NCI-H1930 (cell line): ENCODE results near the gene CA14.
"Not testable (repeated sequence)": the region's sequence is repeated elsewhere in the genome, so short reads cannot be mapped to it uniquely, and the experiment has no call there.

Experiments used
- DNase-seq, 2 experiments: peaks; one replicate each; lab custom pipeline; 2025; lab: John Stamatoyannopoulos, UW

The CA14 gene

GRCh38 chr1:150257624-150258585 is at the start of gene CA14:
TSS of gene CA14 (plus strand) at chr1:150257774. CDS start at chr1:150258129, 355 bp downstream.
- DNase-seq = no peak

DNA sequence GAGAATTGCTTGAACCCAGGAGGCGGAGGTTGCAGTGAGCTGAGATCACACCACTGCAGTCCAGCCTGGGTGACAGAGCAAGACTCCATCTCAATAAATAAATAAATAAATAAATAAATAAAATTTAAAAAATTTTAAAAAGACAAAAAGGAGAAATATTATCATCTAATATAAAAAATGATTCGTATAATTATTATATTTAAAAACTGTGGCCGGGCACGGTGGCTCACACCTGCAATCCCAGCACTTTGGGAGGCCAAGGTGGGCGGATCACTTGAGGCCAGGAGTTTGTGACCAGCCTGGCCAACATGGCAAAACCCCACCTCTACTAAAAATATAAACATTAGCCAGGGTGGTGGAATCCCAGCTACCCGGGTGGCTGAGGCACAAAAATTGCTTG is 49.1 kb upstream of the CA14 start:
- DNase-seq = not testable (repeated sequence)

- DNase-seq = no peak
Observed at GRCh38 chr1:150210091-150210490, 47.5 kb upstream of the CA14 start.

DNA sequence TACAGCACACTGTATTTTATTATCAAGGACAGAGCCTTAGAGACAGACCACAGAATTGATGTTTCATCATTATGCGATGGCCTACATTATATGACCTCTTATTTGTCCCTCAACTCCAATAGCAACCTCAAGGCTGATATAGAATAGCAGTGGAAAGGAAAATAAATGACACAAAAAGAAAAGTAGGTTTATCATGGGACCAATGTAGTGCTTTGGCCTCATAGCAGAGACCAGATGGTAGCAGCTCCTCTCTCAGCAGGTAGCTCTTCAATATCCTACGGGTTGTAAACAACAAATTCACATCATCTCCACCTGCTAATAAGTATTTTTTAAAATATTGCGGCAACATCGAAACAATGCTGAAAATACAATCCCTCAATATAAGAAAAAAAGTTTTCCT is 46.9 kb upstream of the CA14 start:
- DNase-seq = no peak

- DNase-seq = no peak
Observed at GRCh38 chr1:150212070-150212469, 45.5 kb upstream of the CA14 start.

DNA sequence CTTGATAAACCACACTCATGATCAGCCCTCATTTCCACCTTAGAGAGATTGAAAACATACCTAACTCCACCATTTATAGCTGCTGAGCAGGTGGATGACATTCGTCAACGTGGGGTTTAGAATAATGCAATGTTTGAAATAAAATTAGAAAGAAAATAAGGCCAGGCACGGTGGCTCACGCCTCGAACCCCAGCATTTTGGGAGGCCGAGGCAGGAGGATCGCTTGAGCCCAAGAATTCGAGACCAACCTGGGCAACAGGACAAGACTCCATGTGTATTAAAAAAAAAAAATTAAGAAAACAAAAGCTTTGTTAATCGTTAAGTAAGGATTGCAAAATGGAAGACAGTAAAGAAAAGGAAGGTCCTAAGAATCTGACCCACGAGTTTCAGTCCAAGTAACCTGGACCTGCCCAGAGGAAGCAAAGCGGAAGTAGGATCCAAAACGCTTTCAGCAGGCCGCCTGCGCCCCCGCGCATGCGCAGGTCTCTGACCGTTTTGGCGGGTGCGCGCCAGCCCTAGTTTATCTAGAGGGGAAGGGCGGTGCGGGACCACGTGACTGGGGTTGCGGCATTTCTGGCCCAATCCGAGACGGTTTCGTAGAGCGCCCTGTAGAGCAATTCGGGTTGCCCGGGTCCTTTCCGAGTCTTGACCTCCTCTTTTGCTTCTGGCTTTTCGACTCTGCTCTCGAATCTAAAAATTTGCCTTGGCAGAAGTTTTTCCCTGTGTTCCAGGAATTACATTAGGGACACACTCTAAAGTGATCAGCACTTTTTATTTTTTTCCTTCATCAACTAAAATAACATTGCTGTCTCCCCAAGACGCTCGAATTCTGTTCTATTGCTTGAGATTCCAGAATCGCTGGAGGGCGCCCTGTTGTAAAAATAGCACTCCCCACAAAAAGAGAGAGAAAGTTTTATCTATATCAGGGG is 44.1 kb upstream of the CA14 start:
- no peak for DNase-seq

- DNase-seq = not testable (repeated sequence)
Observed at GRCh38 chr1:150214099-150214756, 43.3 kb upstream of the CA14 start.

DNA sequence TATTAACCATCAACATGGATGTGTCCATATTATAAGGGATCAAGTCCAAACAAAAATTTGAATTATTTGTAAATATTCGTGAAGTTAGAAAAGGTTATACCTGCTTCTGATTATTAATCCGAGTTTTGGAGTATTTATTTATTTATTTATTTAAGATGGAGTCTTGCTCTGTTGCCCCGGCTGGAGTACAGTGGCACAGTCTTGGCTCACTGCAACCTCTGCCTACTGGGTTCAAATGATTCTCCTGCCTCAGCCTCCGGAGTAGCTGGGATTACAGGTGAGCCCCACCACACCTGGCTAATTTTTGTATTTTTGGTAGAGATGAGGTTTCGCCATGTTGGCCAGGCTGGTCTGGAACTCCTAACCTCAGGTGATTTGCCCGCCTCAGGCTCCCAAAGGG is 41.7 kb upstream of the CA14 start:
- DNase-seq = not testable (repeated sequence)

DNA sequence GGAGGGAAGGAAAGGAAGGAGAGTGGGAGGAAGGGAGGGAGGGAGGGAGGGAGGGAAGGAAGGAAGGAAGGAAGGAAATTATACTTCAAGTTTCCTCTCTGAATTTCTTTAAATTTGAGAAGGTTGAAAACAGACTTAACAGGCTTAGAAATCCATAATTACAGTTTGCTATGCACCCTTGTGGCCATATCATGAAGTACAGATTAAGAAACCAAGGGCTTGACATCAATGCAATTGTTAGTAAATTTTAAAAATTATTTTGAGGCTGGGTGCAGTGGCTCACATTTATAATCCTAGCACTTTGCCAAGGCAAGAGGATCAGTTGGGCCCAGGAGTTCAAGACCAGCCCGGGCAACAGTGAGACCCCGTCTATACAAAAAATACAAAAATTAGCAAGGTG is 36.0 kb upstream of the CA14 start:
- DNase-seq = no peak

DNA sequence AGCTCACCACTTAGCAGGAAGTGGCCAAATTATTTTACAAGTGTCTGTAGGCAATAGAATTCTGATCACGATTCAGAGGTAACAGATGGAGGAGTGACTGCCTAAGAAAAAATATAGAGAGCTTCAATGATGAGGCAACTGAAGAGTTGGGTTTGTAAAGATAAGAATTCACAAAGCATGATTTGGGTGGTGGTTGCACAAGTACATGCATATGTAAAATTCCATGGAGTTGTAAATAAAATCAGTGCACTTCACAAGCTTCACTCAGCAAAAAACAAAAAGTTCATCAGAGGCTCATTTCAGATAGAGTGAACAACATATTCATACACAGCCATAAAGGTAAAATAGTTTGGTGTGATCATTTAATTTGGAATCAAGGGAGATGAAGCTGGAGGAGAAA is 32.6 kb upstream of the CA14 start:
- no peak for DNase-seq

DNA sequence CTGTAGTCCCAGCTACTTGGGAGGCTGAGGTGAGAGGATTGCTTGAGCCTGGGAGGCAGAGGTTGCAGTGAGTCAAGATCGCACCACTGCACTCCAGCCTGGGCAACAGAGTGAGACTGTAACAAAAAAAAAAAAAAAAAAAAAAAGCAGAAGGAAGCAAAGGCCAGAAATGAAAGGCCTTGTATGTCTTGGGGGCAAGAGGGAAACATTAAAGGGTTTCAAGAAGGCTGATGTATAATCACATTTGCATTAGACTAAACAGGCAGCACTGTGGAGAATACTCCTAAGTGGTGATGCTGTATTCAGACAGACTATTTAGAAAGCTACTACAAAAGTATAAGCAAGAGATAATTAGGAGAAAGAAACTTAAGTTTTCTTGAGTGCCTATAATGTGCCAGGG is 32.0 kb upstream of the CA14 start:
- DNase-seq = no peak

GRCh38 chr1:150226486-150226885 is 31.1 kb upstream of the CA14 start:
- no peak for DNase-seq

DNA sequence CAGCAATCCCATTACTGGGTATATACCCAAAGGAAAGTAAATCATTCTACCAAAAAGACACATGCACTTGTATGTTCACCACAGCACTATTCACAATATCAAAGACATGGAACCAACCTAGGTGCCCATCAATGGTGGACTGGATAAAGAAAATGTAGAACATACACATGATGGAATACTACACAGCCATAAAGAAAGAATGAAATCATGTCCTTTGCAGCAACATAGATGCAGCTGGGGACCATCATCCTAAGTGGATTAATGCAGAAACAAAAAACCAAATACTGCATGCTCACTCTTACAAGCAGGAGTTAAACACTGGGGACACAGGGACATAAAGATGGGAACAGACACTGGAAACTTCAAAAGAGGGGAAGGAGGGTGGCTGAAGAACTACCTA is 30.3 kb upstream of the CA14 start:
- no peak for DNase-seq

GRCh38 chr1:150228246-150228645 is 29.3 kb upstream of the CA14 start:
- not testable (repeated sequence) for DNase-seq

GRCh38 chr1:150232921-150233320 is 24.7 kb upstream of the CA14 start:
- DNase-seq = not testable (repeated sequence)

- DNase-seq = no peak
Observed at GRCh38 chr1:150233359-150234308, 23.9 kb upstream of the CA14 start.

GRCh38 chr1:150234309-150234565 is 23.3 kb upstream of the CA14 start:
- DNase-seq = no peak

DNA sequence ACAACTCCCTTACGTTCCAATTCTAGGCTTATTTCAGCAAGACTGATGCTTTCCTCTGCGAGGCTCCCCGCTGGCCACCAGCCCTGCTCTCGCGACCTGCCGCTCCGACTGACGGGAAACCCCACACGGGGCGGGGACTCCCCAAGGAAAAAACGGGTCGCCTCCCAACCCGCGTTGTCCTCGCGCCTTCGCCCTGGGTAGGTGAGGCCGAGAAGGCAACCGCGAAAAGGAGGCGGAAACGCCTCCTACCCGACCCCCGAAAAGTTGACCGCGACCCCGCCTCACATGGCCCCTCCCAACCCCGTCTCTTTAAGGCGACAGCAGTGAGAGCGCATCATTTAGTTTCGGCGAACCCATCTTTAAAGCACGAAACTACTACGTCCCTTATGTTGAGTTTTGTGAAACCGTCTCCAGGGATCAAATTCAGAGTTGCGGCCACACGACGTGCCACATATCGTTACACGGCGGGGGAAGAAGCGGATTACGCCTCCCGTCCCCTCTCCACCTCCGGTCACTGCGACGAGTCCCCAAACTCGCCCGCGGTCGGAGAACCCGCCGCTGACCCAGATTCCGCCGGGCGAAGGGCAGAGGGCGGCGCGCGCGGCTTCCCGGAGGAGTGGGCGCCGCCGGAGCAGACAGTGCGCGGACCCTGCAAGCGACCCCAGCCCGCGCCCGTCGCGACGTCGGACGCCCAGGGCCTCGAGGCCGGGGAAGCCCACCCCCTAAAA is 22.8 kb upstream of the CA14 start:
- DNase-seq = peak; percentile 22 to 30

GRCh38 chr1:150235294-150235851 is 22.2 kb upstream of the CA14 start:
- DNase-seq = no peak
